HG03280 (cell line): ENCODE measurements around the gene OR4K2.
"Not testable (repeated sequence)": the region's sequence is repeated elsewhere in the genome, so short reads cannot be mapped to it uniquely, and the experiment has no call there.

ENCODE experiments used
- ATAC-seq: cut with Tn5 transposase; IDR thresholded peaks from one replicate; pipeline ENCODE4 v1.9.1; 2021; ENCODE audit warnings: mild to moderate bottlenecking, moderate library complexity; ENCODE audit not compliant: unreplicated experiment

Gene OR4K2

GRCh38 chr14:19874842-19875241, at the start of gene OR4K2:
TSS of gene OR4K2 (plus strand) at chr14:19875142. CDS start at chr14:19876268, 1,126 bp downstream.
- ATAC-seq: no peak

GRCh38 chr14:19827626-19828244, 47.2 kb upstream of the OR4K2 start:
- not testable (repeated sequence) for ATAC-seq

GRCh38 chr14:19828314-19828713, 46.6 kb upstream of the OR4K2 start:
- ATAC-seq: no peak

- not testable (repeated sequence) for ATAC-seq
Measured at GRCh38 chr14:19834203-19834848, 40.6 kb upstream of the OR4K2 start.

- no peak for ATAC-seq
Measured at GRCh38 chr14:19838433-19838832, 36.5 kb upstream of the OR4K2 start.

- ATAC-seq: no peak
Measured at GRCh38 chr14:19851365-19851764, 23.6 kb upstream of the OR4K2 start.

GRCh38 chr14:19866061-19866669, 8.8 kb upstream of the OR4K2 start:
- not testable (repeated sequence) for ATAC-seq

GRCh38 chr14:19873178-19873577, 1.8 kb upstream of the OR4K2 start:
- no peak for ATAC-seq

GRCh38 chr14:19878029-19878642, 3.2 kb downstream of the OR4K2 start:
- ATAC-seq: no peak

GRCh38 chr14:19895282-19895681, 20.3 kb downstream of the OR4K2 start:
- no peak for ATAC-seq

GRCh38 chr14:19900999-19901398, 26.1 kb downstream of the OR4K2 start:
- ATAC-seq: no peak

- ATAC-seq: no peak
Measured at GRCh38 chr14:19902409-19902808, 27.5 kb downstream of the OR4K2 start.

GRCh38 chr14:19906665-19907064, 31.7 kb downstream of the OR4K2 start:
- ATAC-seq: no peak

- no peak for ATAC-seq
Measured at GRCh38 chr14:19911114-19911513, 36.2 kb downstream of the OR4K2 start.

GRCh38 chr14:19917243-19917642, 42.3 kb downstream of the OR4K2 start:
- ATAC-seq: no peak

- ATAC-seq: no peak
Measured at GRCh38 chr14:19917955-19918518, 43.1 kb downstream of the OR4K2 start.

- ATAC-seq: no peak
Measured at GRCh38 chr14:19918553-19919264, 43.8 kb downstream of the OR4K2 start.

GRCh38 chr14:19920021-19920657, 45.2 kb downstream of the OR4K2 start, which contains the start of gene OR4K5:
TSS of gene OR4K5 (plus strand) at chr14:19920607. CDS start at chr14:19920607, 0 bp downstream.
- no peak for ATAC-seq

GRCh38 chr14:19930617-19931016, 55.7 kb downstream of the OR4K2 start, which contains the start of gene OR4K1:
TSS of gene OR4K1 (plus strand) at chr14:19930917. CDS start at chr14:19935667, 4,750 bp downstream.
- no peak for ATAC-seq
